Measurements from ENCODE around the gene PLCD3. TPM values are rescaled to one million over a fixed set of nuclear protein-coding genes. Genes with fewer than 3 reads are reported as not detected.

Gene PLCD3
- total and polyA plus RNA-seq, 2 of the 13 experiments (the other 11 are each of a cell fraction or from before 2014, with no cell fraction given), result 11.3 to 39.1 TPM

DNA sequence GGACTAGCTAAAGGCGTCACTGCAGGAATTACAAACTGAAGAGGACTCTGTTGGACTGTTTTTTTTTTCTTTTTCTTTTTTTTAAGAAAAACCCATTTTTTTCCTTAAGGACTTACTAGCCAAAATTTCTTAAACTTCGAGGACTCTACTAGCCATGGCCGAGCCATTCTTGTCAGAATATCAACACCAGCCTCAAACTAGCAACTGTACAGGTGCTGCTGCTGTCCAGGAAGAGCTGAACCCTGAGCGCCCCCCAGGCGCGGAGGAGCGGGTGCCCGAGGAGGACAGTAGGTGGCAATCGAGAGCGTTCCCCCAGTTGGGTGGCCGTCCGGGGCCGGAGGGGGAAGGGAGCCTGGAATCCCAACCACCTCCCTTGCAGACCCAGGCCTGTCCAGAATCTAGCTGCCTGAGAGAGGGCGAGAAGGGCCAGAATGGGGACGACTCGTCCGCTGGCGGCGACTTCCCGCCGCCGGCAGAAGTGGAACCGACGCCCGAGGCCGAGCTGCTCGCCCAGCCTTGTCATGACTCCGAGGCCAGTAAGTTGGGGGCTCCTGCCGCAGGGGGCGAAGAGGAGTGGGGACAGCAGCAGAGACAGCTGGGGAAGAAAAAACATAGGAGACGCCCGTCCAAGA is 16.8 kb upstream of the PLCD3 start (continued):
- TF ChIP-seq, protein P1, sequence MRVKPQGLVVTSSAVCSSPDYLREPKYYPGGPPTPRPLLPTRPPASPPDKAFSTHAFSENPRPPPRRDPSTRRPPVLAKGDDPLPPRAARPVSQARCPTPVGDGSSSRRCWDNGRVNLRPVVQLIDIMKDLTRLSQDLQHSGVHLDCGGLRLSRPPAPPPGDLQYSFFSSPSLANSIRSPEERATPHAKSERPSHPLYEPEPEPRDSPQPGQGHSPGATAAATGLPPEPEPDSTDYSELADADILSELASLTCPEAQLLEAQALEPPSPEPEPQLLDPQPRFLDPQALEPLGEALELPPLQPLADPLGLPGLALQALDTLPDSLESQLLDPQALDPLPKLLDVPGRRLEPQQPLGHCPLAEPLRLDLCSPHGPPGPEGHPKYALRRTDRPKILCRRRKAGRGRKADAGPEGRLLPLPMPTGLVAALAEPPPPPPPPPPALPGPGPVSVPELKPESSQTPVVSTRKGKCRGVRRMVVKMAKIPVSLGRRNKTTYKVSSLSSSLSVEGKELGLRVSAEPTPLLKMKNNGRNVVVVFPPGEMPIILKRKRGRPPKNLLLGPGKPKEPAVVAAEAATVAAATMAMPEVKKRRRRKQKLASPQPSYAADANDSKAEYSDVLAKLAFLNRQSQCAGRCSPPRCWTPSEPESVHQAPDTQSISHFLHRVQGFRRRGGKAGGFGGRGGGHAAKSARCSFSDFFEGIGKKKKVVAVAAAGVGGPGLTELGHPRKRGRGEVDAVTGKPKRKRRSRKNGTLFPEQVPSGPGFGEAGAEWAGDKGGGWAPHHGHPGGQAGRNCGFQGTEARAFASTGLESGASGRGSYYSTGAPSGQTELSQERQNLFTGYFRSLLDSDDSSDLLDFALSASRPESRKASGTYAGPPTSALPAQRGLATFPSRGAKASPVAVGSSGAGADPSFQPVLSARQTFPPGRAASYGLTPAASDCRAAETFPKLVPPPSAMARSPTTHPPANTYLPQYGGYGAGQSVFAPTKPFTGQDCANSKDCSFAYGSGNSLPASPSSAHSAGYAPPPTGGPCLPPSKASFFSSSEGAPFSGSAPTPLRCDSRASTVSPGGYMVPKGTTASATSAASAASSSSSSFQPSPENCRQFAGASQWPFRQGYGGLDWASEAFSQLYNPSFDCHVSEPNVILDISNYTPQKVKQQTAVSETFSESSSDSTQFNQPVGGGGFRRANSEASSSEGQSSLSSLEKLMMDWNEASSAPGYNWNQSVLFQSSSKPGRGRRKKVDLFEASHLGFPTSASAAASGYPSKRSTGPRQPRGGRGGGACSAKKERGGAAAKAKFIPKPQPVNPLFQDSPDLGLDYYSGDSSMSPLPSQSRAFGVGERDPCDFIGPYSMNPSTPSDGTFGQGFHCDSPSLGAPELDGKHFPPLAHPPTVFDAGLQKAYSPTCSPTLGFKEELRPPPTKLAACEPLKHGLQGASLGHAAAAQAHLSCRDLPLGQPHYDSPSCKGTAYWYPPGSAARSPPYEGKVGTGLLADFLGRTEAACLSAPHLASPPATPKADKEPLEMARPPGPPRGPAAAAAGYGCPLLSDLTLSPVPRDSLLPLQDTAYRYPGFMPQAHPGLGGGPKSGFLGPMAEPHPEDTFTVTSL (CRISPR knock-in tag; IDR thresholded peaks at IDR 0.05; ENCODE audit: borderline replicate concordance), result peak; percentile 49; the same call in 1 of the 2 replicates
- TF ChIP-seq ZNF883 (CRISPR knock-in tag; IDR thresholded peaks at IDR 0.05; ENCODE audit: not compliant biosample characterization), result no peak
- TF ChIP-seq, protein P2, sequence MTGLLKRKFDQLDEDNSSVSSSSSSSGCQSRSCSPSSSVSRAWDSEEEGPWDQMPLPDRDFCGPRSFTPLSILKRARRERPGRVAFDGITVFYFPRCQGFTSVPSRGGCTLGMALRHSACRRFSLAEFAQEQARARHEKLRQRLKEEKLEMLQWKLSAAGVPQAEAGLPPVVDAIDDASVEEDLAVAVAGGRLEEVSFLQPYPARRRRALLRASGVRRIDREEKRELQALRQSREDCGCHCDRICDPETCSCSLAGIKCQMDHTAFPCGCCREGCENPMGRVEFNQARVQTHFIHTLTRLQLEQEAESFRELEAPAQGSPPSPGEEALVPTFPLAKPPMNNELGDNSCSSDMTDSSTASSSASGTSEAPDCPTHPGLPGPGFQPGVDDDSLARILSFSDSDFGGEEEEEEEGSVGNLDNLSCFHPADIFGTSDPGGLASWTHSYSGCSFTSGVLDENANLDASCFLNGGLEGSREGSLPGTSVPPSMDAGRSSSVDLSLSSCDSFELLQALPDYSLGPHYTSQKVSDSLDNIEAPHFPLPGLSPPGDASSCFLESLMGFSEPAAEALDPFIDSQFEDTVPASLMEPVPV (CRISPR knock-in tag; IDR thresholded peaks at IDR 0.05), result peak; percentile 49; the same call in 1 of the 2 replicates
- peak; percentile 35; the same call in 1 of the 2 replicates for TF ChIP-seq CEBPG (CRISPR knock-in tag; IDR thresholded peaks at IDR 0.05)
- TF ChIP-seq IRF2 (CRISPR knock-in tag; IDR thresholded peaks at IDR 0.05), result peak; percentile 22; the same call in 1 of the 2 replicates
- TF ChIP-seq ZNF629 (CRISPR knock-in tag; conservative IDR thresholded peaks at IDR 0.05), result 0 out of 2 replicates have a peak, but pooled peaks have one; percentile 9
- TF ChIP-seq BORCS8-MEF2B (CRISPR knock-in tag; IDR thresholded peaks at IDR 0.05), result peak; percentile 25; the same call in 1 of the 2 replicates
- TF ChIP-seq, protein P3, sequence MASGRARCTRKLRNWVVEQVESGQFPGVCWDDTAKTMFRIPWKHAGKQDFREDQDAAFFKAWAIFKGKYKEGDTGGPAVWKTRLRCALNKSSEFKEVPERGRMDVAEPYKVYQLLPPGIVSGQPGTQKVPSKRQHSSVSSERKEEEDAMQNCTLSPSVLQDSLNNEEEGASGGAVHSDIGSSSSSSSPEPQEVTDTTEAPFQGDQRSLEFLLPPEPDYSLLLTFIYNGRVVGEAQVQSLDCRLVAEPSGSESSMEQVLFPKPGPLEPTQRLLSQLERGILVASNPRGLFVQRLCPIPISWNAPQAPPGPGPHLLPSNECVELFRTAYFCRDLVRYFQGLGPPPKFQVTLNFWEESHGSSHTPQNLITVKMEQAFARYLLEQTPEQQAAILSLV (CRISPR knock-in tag; IDR thresholded peaks at IDR 0.05; ENCODE audit: borderline replicate concordance), result peak; percentile 7; the same call in 1 of the 2 replicates
- TF ChIP-seq, protein P4, sequence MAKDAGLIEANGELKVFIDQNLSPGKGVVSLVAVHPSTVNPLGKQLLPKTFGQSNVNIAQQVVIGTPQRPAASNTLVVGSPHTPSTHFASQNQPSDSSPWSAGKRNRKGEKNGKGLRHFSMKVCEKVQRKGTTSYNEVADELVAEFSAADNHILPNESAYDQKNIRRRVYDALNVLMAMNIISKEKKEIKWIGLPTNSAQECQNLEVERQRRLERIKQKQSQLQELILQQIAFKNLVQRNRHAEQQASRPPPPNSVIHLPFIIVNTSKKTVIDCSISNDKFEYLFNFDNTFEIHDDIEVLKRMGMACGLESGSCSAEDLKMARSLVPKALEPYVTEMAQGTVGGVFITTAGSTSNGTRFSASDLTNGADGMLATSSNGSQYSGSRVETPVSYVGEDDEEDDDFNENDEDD (CRISPR knock-in tag; IDR thresholded peaks at IDR 0.05; ENCODE audit: borderline replicate concordance), result 0 out of 2 replicates have a peak, but pooled peaks have one; percentile 43
- TF ChIP-seq SP1 (IDR thresholded peaks at IDR 0.05), result no peak
- TF ChIP-seq SP1 (CRISPR knock-in tag; IDR thresholded peaks at IDR 0.05), result peak; percentile 51
- no peak for TF ChIP-seq YEATS2 (CRISPR knock-in tag; IDR thresholded peaks at IDR 0.05; ENCODE audit: borderline replicate concordance)
- TF ChIP-seq, protein P5, sequence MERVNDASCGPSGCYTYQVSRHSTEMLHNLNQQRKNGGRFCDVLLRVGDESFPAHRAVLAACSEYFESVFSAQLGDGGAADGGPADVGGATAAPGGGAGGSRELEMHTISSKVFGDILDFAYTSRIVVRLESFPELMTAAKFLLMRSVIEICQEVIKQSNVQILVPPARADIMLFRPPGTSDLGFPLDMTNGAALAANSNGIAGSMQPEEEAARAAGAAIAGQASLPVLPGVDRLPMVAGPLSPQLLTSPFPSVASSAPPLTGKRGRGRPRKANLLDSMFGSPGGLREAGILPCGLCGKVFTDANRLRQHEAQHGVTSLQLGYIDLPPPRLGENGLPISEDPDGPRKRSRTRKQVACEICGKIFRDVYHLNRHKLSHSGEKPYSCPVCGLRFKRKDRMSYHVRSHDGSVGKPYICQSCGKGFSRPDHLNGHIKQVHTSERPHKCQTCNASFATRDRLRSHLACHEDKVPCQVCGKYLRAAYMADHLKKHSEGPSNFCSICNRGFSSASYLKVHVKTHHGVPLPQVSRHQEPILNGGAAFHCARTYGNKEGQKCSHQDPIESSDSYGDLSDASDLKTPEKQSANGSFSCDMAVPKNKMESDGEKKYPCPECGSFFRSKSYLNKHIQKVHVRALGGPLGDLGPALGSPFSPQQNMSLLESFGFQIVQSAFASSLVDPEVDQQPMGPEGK (CRISPR knock-in tag; IDR thresholded peaks at IDR 0.05), result peak; percentile 98
- TF ChIP-seq ATRX (CRISPR knock-in tag; IDR thresholded peaks at IDR 0.05; ENCODE audit: borderline replicate concordance), result no peak
